Glutamatergic neuron (in vitro differentiated cells): ENCODE data around the gene RPL39L. TPM values are rescaled to one million over a fixed set of nuclear protein-coding genes. Genes with fewer than 3 reads are reported as not detected.

Source experiments
- DNase-seq: peaks from one replicate; pipeline ENCODE4 v3.0.0; 2022
- H3K27ac Mint-ChIP-seq: one replicate; pipeline ENCODE4 v1.8.0; 2020; ENCODE audit warnings: mild to moderate bottlenecking, mixed read lengths, inconsistent platforms; ENCODE audit not compliant: unreplicated experiment
- H3K27me3 Mint-ChIP-seq: one replicate; pipeline ENCODE4 v1.8.0; 2020; ENCODE audit warnings: mild to moderate bottlenecking, moderate library complexity, mixed read lengths, inconsistent platforms; ENCODE audit not compliant: unreplicated experiment
- H3K36me3 Mint-ChIP-seq: one replicate; pipeline ENCODE4 v1.8.0; 2020; ENCODE audit warnings: mild to moderate bottlenecking, mixed read lengths, inconsistent platforms; ENCODE audit not compliant: unreplicated experiment
- H3K4me1 Mint-ChIP-seq: one replicate; pipeline ENCODE4 v1.8.0; 2020; ENCODE audit warnings: mild to moderate bottlenecking, low read depth, mixed read lengths, inconsistent platforms; ENCODE audit not compliant: unreplicated experiment
- H3K4me3 Mint-ChIP-seq: one replicate; pipeline ENCODE4 v1.8.0; 2020; ENCODE audit warnings: mild to moderate bottlenecking, mixed read lengths, inconsistent platforms; ENCODE audit not compliant: unreplicated experiment
- H3K9me3 Mint-ChIP-seq: one replicate; pipeline ENCODE4 v1.8.0; 2020; ENCODE audit warnings: mild to moderate bottlenecking, moderate library complexity, mixed read lengths, inconsistent platforms; ENCODE audit not compliant: unreplicated experiment
- CTCF ChIP-seq: fragments of 200-600 bp; sonication (generic); IDR thresholded peaks from one replicate; pipeline ENCODE4 v1.5.0; 2021; ENCODE audit not compliant: partially characterized antibody, unreplicated experiment
- total RNA-seq: library from RNA; stranded (reverse); fragmentation: NEBNext Ultra II Directional; extraction: Animal tissue kit (Norgen Biotek cat#: 25700); gene quantifications from one replicate; pipeline ENCODE4 v1.2.1, GENCODE V29; 2021; ENCODE audit not compliant: unreplicated experiment

The RPL39L gene
- total RNA-seq, 1 donor from 2014 or later = 15.1 TPM

- no peak for DNase-seq
- H3K9me3 Mint-ChIP-seq = peaks cover 10% of the 10 kb centered on the region
- no peak overlapping the region for H3K27ac Mint-ChIP-seq
- no peaks in the 10 kb centered on the region for H3K27me3 Mint-ChIP-seq
- peaks cover 5% of the 10 kb centered on the region for H3K36me3 Mint-ChIP-seq
- H3K4me1 Mint-ChIP-seq = peaks cover 3% of the 10 kb centered on the region
- no peak for TF ChIP-seq CTCF
- no peak overlapping the region for H3K4me3 Mint-ChIP-seq
These were observed 59.9 kb downstream of the RPL39L start for GRCh38 chr3:187079090-187080022.

- no peak for DNase-seq
- Mint-ChIP-seq H3K9me3 (peaks cover 8% of the 10 kb centered on the region), H3K4me1 (peaks cover 8% of the 10 kb centered on the region), H3K27ac (no peak overlapping the region), H3K27me3 (peaks cover 1% of the 10 kb centered on the region), H3K4me3 (no peak overlapping the region), H3K36me3 (peaks cover 11% of the 10 kb centered on the region)
- no peak for TF ChIP-seq CTCF
These were observed 61.8 kb downstream of the RPL39L start for GRCh38 chr3:187077537-187077936.

- H3K4me1 Mint-ChIP-seq = peaks cover 10% of the 10 kb centered on the region
- no peak for DNase-seq
- H3K27ac Mint-ChIP-seq = no peak overlapping the region
- no peak for TF ChIP-seq CTCF
- peaks cover 6% of the 10 kb centered on the region for H3K9me3 Mint-ChIP-seq
- peaks cover 1% of the 10 kb centered on the region for H3K27me3 Mint-ChIP-seq
- H3K4me3 Mint-ChIP-seq = no peak overlapping the region
- peaks cover 11% of the 10 kb centered on the region for H3K36me3 Mint-ChIP-seq
These were observed 62.2 kb downstream of the RPL39L start for GRCh38 chr3:187077085-187077484.

GRCh38 chr3:187076297-187076696, 63.0 kb downstream of the RPL39L start:
- peaks cover 13% of the 10 kb centered on the region for H3K4me1 Mint-ChIP-seq
- H3K9me3 Mint-ChIP-seq = peaks cover 6% of the 10 kb centered on the region
- no peak for DNase-seq
- peaks cover 11% of the 10 kb centered on the region for H3K36me3 Mint-ChIP-seq
- H3K27ac Mint-ChIP-seq = no peak overlapping the region
- no peak for TF ChIP-seq CTCF
- peaks cover 1% of the 10 kb centered on the region for H3K27me3 Mint-ChIP-seq
- H3K4me3 Mint-ChIP-seq = no peak overlapping the region

- TF ChIP-seq CTCF = no peak
- no peak overlapping the region for H3K4me3 Mint-ChIP-seq
- no peak for DNase-seq
- peaks cover 1% of the 10 kb centered on the region for H3K27me3 Mint-ChIP-seq
- H3K27ac Mint-ChIP-seq = no peak overlapping the region
- H3K9me3 Mint-ChIP-seq = peaks cover 6% of the 10 kb centered on the region
- H3K36me3 Mint-ChIP-seq = peaks cover 18% of the 10 kb centered on the region
- H3K4me1 Mint-ChIP-seq = peaks cover 13% of the 10 kb centered on the region
These were observed 64.5 kb downstream of the RPL39L start for GRCh38 chr3:187074846-187075245.
